ENCODE results near the gene NOTCH3.
A peak's percentile ranks its signal among the peaks of the same experiment; 100 is the strongest.

NOTCH3 gene

DNA sequence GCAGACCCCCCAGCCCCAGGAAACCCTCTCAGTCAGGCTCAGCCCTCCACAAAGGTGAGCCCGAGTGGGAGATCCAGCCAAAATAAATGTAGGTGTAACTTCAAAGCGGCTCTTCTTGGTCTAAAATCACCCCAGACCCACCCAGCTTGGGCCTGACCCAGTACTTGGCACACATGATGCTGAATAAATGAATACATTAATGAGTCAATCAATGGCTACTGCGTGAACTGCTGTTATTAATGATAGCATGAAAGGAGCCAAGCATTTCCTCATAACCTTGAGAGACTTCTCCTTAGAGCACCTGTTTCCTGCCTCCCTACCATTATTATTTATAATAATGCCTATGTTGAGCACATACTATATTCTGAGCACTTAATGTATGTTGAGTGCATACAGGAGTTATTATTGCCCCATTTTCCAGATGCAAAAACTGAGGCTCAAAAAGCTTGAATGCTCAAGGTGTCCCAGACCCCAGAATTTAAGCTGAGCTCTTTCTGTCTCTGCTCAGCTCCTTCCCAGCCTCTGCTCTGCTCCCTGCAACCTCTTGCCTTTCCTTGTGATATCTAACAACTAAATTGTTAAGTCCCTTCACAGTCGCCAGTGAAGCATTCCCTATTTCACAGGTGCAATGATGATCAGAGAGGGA is 4.3 kb downstream of the NOTCH3 start:
- no peak for DNase-seq (ENCODE audit: low read depth, low spot score)

DNA sequence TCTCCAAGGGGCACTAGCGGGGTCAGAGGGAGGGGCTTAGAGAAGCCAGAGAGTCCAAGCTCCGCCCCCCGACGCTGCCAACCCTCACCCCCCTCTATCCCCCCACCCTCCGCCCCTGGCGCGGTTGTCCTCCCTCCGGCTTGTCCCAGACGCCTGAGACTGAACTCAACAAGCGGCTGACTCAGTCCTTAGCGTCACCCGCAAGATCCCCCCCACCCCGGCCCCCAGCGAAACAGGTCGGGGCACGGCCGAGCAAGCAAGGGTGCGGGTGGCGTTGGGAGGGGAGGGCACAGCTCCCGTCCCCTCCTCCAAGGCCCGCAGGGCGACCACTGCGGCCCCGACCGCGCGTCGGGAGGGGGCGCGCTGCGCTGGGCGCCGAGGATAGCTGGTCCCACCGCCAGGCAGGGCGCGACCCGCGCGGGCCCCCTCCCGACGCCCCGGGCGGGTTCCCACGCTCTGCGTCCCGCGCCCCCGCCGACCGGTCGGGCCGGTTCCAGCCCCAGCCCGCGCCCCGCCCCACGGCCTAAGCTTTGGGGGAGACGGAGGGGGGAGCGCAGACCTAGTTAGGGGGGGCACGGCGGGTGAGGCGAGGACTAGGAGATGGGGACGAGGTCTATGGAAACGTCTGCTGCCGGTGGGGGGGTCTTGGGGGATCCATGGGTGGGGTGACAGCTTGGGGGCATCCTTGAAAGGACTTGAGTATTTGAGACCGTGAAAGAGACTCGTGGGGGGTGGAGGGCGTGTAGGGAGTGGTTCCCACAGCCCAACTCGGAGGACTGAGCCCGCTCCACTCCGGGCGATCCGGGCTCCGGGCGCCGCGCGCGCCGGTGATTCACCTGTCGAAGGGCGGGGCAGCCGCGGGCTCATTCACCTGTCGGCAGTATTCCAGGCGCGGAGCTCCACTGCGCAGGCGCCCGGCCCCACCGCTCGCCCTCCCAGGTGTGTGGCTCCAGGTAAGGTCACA is 5.1 kb downstream of the NOTCH3 start:
- peak; percentile 86 for DNase-seq (ENCODE audit: low read depth, low spot score)

DNA sequence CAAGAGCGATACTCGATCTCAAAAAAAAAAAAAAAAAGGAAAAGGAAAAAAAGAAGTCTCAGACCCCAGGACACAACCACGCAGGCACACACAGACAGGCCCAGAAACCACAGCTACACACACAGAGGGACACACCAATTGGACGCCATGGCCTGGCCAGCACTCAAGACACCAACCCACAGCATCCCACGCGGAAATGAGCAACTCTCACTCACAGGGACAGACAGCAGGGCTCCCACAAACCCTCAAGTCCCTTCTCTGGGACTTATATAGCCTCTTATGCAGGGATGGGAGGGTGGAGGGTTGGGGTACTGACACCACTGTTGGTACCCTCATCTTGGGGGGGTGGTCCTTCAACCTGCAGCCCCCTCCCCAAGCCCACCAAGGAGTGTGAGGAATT is 5.9 kb downstream of the NOTCH3 start:
- DNase-seq (ENCODE audit: low read depth, low spot score) = no peak

DNA sequence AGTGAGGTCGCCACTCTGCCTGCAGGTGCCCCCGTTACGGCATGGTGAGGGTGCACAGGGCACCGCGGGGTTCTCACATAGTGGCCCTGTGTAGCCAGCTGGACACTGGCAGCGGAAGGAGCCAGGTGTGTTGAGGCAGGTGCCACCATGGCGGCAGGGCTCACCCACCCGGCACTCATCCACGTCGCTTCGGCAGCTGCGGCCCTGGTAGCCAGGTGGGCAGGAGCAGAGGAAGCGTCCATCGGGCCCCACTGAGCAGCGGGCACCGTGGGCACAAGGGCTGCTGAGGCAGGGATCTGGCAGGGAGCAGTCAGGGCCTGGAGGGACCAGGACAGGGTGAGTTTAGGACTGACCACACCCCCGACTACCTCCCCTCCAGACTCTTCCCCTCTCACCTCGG is 8.8 kb downstream of the NOTCH3 start:
- DNase-seq (ENCODE audit: low read depth, low spot score) = no peak

- DNase-seq (ENCODE audit: low read depth, low spot score) = no peak
Observed at GRCh38 chr19:15191514-15191913, 9.3 kb downstream of the NOTCH3 start.

GRCh38 chr19:15188851-15189250 is 11.9 kb downstream of the NOTCH3 start:
- no peak for DNase-seq (ENCODE audit: low read depth, low spot score)

- peak; percentile 56 for DNase-seq (ENCODE audit: low read depth, low spot score)
Observed at GRCh38 chr19:15187026-15188007, 13.5 kb downstream of the NOTCH3 start.

DNA sequence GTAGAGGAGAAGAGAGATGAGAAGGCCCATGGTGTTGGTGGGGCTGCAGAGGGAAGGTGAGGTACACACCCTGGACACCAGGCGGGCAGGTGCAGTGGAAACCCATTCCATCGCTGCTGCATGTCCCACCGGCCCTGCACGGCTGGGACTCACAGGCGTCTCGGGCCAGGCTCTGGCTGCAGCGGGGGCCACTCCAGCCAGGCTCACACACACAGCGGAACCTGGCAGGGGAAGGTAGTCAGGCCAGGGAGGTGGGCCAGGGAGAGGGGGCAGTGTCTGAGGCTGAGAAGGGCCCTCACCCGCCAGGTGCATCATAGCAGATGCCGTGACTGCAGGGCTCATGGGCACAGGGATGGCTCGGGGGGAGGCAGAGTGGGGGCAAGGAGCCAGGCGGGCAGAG is 15.6 kb downstream of the NOTCH3 start:
- no peak for DNase-seq (ENCODE audit: low read depth, low spot score)

DNA sequence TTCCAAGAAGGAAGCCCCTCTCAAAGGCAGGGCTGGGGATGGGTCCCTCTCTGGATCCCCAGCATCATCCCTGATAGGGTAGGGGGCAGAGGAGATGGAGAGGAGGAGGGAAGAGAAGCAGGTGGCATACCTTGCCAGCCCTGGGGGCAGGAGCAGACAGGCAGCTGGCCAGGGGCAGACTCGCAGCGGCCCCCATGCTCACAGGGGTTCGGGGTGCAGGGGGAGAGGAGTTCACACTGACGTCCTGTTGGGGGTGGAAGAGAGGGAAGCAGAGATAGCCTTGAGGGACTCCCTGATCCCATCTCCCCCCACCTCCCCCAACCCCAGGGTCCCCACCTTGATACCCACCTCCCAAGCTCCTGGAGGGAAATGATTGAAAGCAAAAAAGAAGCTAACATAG is 16.0 kb downstream of the NOTCH3 start:
- DNase-seq (ENCODE audit: low read depth, low spot score) = no peak

DNA sequence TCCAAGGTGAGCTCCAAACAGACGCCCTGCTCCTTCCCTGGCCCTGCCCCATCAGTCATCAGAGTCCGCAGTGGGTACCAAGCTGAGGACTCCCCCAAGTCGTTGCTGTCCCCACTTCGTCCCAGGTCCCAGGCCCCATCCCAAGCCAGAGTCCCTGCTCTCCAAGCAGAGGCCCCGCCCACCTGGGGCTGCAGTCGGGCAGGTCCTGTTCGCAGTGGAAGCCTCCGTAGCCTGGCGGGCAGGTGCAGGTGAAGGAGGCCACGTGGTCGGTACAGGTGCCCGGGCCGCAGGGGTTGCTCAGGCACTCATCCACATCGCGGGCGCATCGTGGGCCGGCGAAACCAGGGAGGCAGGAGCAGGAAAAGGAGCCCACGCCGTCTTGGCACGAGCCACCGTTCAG is 19.4 kb downstream of the NOTCH3 start:
- DNase-seq (ENCODE audit: low read depth, low spot score) = no peak

- DNase-seq (ENCODE audit: low read depth, low spot score) = peak; percentile 91
Observed at GRCh38 chr19:15180451-15181390, 20.1 kb downstream of the NOTCH3 start.

DNA sequence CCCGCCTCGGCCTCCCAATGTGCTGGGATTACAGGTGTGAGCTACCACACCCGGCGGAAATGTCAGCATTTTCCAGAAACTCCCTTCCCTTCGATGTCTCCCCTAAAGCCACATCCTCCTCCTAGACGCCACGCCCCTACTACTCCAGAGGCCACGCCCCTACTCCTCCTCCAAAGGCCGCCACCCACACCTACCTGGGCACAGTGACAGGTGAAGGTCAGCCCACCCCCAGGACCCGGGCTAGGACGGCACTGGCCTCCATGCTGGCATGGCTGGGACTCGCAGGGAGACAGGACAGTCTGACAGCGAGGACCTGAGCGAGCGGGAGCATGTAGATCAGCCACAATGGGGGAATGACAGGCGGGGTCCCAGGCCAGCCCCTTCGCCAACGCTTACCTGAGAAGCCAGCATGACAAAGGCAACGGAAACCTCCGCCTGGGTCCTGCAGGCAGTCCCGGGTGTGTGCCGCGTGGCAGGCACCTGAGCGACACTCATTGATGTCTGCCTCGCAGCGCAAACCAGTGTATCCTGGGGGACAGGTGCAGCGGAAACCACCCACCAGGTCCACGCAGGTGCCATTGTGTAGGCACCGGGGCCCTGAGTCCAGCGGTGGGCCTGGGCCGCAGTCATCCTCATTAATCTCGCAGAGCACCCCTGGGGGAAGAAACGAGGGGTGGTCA is 22.0 kb downstream of the NOTCH3 start:
- no peak for DNase-seq (ENCODE audit: low read depth, low spot score)

GRCh38 chr19:15177269-15178116 is 23.3 kb downstream of the NOTCH3 start:
- peak; percentile 92 for DNase-seq (ENCODE audit: low read depth, low spot score)

DNA sequence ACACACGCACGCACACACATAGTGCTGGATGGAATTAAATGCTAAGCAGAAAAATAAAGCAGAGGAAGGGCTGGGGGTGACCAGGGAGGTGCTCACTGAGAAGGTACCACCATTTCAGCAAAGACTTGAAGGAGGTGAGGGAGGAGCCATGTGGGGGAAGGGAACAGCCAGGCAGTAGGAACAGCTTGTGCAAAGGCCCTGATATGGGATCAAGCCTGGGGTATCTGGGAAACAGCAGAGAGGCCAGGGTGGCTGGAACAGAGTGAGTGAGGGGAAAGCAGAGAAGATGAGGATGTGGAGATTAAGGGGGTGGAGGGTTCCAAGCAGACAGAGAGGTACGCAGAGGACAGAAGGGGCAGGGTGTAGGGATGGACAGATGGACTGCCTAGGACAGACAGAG is 25.2 kb downstream of the NOTCH3 start:
- DNase-seq (ENCODE audit: low read depth, low spot score) = no peak

GRCh38 chr19:15173746-15174404 is 26.9 kb downstream of the NOTCH3 start:
- peak; percentile 24 for DNase-seq (ENCODE audit: low read depth, low spot score)

DNA sequence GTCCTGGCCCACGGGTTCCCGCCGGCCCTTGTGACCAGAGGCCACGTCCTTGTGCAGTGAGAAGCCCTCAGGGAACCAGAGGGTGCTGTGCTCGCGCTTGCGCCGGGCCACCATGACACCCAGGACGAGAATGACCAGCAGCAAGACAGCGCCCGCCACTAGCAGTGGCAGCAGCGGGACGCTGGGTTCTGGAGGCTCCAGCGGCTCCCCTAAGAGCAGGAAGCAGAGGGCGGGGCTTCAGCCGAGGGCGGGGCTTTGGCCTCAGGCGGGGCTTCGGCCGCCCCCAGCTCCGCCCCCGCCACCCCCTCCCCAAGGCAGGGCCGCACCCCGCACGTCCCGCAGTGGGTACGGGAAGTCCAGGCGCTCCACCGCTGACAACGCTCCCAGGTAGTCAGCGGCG is 30.4 kb downstream of the NOTCH3 start:
- DNase-seq (ENCODE audit: low read depth, low spot score) = no peak

DNA sequence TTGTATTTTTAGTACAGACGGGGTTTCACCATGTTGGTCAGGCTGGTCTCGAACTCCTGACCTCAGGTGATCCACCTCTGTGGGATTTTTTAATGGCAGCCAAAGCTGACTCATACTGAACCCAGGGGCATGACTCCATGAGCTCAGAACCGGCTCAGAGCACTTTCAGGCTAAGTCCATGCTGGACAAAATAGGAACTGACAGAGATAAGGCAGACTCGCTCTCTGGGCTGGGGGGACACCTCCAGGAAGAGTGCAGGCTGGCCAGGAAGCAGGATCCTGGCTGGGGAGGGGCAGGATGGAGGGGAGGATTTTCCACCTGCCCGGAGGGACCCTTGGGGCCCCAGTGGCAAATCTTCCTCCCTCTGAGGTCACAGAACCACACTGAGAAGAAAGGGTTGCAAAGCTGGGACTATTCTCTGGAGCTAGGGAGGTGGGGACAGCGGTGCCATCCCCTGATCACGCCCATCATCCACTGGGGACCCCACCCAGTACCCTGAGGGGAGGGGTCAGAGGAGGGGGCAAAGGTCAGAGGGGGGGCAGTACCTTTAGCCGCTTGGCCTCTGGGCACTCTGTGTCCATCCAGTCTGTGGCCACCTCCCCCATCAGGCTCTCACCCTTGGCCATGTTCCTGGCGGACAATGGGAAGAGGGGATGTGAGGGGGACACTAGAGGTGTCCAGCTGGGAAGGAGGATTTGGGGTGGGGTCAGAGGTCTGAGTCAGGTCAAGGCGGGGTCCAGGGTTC is 31.1 kb downstream of the NOTCH3 start:
- DNase-seq (ENCODE audit: low read depth, low spot score) = no peak

- peak; percentile 17 for DNase-seq (ENCODE audit: low read depth, low spot score)
Observed at GRCh38 chr19:15166700-15167099, 34.1 kb downstream of the NOTCH3 start.
